Heart right ventricle (tissue), 16 donors: ENCODE measurements around the gene NEIL3. TPM values are rescaled to one million over a fixed set of nuclear protein-coding genes. Genes with fewer than 3 reads are reported as not detected.

Experiments used
- ATAC-seq, 8 donors: fragments of 200-7000 bp; cut with Tn5 transposase; one replicate each; pipeline ENCODE4 v1.9.1; 2020; ENCODE audit warnings: mild to moderate bottlenecking in 8 of 8, moderate library complexity in 8 of 8, moderate number of reproducible peaks in 1 of 8
- DNase-seq, 2 donors: peaks; one replicate each; pipeline ENCODE4 v3.0.0-alpha.2; 2020
- H3K27ac ChIP-seq, 10 donors: fragments of 200-600 bp; sonication (generic) in 2 of 10; one replicate each; pipeline versions ENCODE4 v1.5.0 to v1.8.0; 2020 to 2022; ENCODE audit warnings: mild to moderate bottlenecking in 3 of 10
- H3K27me3 ChIP-seq, 7 donors: fragments of 200-600 bp; one replicate each; pipeline ENCODE4 v1.8.0; 2021 to 2022; ENCODE audit warnings: mild to moderate bottlenecking in 2 of 7
- H3K36me3 ChIP-seq, 9 donors: fragments of 200-600 bp; sonication (generic) in 1 of 9; one replicate each; pipeline versions ENCODE4 v1.5.0 to v1.8.0; 2020 to 2022; ENCODE audit warnings: mild to moderate bottlenecking in 2 of 9
- H3K4me1 ChIP-seq, 9 donors: fragments of 200-600 bp; sonication (generic) in 1 of 9; one replicate each; pipeline versions ENCODE4 v1.5.0 to v1.8.0; 2020 to 2022; ENCODE audit warnings: mild to moderate bottlenecking in 4 of 9
- H3K4me3 ChIP-seq, 10 donors: fragments of 200-600 bp; sonication (generic) in 2 of 10; one replicate each; pipeline versions ENCODE4 v1.5.0 to v1.8.0; 2020 to 2022; ENCODE audit warnings: mild to moderate bottlenecking in 7 of 10, moderate library complexity in 2 of 10
- H3K9me3 ChIP-seq, 11 donors: fragments of 200-600 bp in 10 of 11; sonication (generic) in 2 of 11; one replicate each; pipeline versions ENCODE4 v1.5.0 to v1.8.0; 2013 to 2022; ENCODE audit warnings: mild to moderate bottlenecking in 2 of 11, control low read depth in 1 of 11, moderate library complexity in 1 of 11
- CTCF ChIP-seq, 9 donors: fragments of 200-600 bp; sonication (generic) in 2 of 9; IDR thresholded peaks; one replicate each; pipeline versions ENCODE4 v1.5.0 to v1.8.0; 2021 to 2022; ENCODE audit warnings: antibody characterized with exemption in 9 of 9, mild to moderate bottlenecking in 5 of 9, moderate library complexity in 1 of 9
- WGBS, 2 donors: extraction: QIAGEN DNeasy Blood & Tissue Kit; methylation state at CpG; one replicate each; pipeline ENCODE4 v1.1.7; 2013; ENCODE audit warnings: inconsistent platforms in 1 of 2; 5-methylcytosine and 5-hydroxymethylcytosine counted together
- intact Hi-C, 10 donors: fragments of 100-400 bp; cut with DNase I; formaldehyde crosslinking; loops; one replicate each; pipeline versions ENCODE4 v1.11.1 to v1.14.2; 2022
- polyA plus RNA-seq, 2 donors: library from polyadenylated mRNA; stranded (reverse); fragments of 200-250 nt; gene quantifications; one replicate each; pipeline ENCODE4 v1.2.3, GENCODE V29; 2013
- total RNA-seq, 10 donors: library from RNA; stranded (reverse); fragmentation: NEBNext Ultra II Directional in 3 of 10; extraction: Animal tissue kit (Norgen Biotek cat#: 25700) in 3 of 10; gene quantifications; one replicate each; pipeline versions ENCODE4 v1.2.1 to v1.2.4, GENCODE V29; 2021 to 2023
- donor health status: Arrhythmogenic right ventricular cardiomyopathy.
- donor health status: ischemic (EF 13 %, LVEDD 7.1; RV severe dilation, severe dysfunction).
- donor health status: healthy with polysubstance abuse.
- donor health status: DM: no; HTN: yes; CAD: no.
- donor health status: DM: no; HTN: no; CAD: no.
- donor health status: ischemic (EF 25% LVEDD 6.9; RV normal size, moderate dysfunction).
- donor health status: ischemic (EF 25% LVEDD 5.7; RV mildly dilated, moderate dysfunction).
- donor health status: healthy.
- donor health status: DM: yes; HTN: yes; CAD: no.
- donor health status: Ischemic cardiomyopathy.
- donor health status: ischemic (EF 35%, LVEDD 5.7; RV mildly dilated, moderate dysfunction).
- donor health status: nonischemic (EF 11% LVEDD 7.7; RV severe dilation, severe dysfunction).
- donor health status: DM: yes; HTN: yes; CAD: no.
- donor health status: PGD.
- donor health status: ischemic (EF 29% LVEDD 5.4; RV normal size, mild dysfunction).
- donor health status: nonischemic (EF 23%, LVEDD 6.1; RV moderate dilation, normal function).

The NEIL3 gene
- total and polyA plus RNA-seq, 12 donors: 0.03 to 0.88 (median 0.36) TPM; not detected in 5

- TF ChIP-seq CTCF (IDR thresholded peaks at IDR 0.05): no peak
- whole genome bisulfite sequencing, 2 donors: 91 to 92% methylated on average over 6 of the region's 6 CpGs
- DNase-seq (no peak), ATAC-seq (no peak)
- H3K27me3 ChIP-seq: no peaks in the 10 kb centered on the region
- H3K4me3 ChIP-seq: no peak overlapping the region
- intact Hi-C loops: no loop called here
- no peaks in the 10 kb centered on the region for H3K36me3 ChIP-seq
- H3K4me1 ChIP-seq: peaks cover 0 to 9% (median 0%) of the 10 kb centered on the region in 9 donors
- no peak overlapping the region for H3K27ac ChIP-seq
- no peaks in the 10 kb centered on the region for H3K9me3 ChIP-seq
Measured at GRCh38 chr4:177285953-177286352, 23.7 kb upstream of the NEIL3 start.

- peaks cover 0 to 2% (median 0%) of the 10 kb centered on the region in 9 donors for H3K4me1 ChIP-seq
- H3K27me3 ChIP-seq: peaks cover 0 to 2% (median 0%) of the 10 kb centered on the region in 7 donors
- DNase-seq (no peak), ATAC-seq (no peak)
- WGBS, 2 donors: 9 to 13% methylated on average over 1 of the region's 1 CpG
- no peak overlapping the region for H3K27ac ChIP-seq
- intact Hi-C loops: no loop called here
- H3K4me3 ChIP-seq: no peak overlapping the region
- no peak for TF ChIP-seq CTCF (IDR thresholded peaks at IDR 0.05)
- H3K9me3 ChIP-seq: no peaks in the 10 kb centered on the region
- H3K36me3 ChIP-seq: no peaks in the 10 kb centered on the region
Measured at GRCh38 chr4:177287255-177287654, 22.4 kb upstream of the NEIL3 start.

- Histone ChIP-seq H3K36me3 (no peaks in the 10 kb centered on the region), H3K27me3 (peaks cover 0 to 2% (median 0%) of the 10 kb centered on the region in 7 donors), H3K27ac (no peak overlapping the region), H3K4me1 (no peaks in the 10 kb centered on the region), H3K4me3 (no peak overlapping the region), H3K9me3 (no peaks in the 10 kb centered on the region)
- DNase-seq (no peak), ATAC-seq (no peak)
- no peak for TF ChIP-seq CTCF (IDR thresholded peaks at IDR 0.05)
- 99 to 100% methylated on average over 1 of the region's 1 CpG for WGBS, 2 donors
- intact Hi-C loops: no loop called here
Measured at GRCh38 chr4:177288335-177288734, 21.3 kb upstream of the NEIL3 start.

- no peak overlapping the region for H3K27ac ChIP-seq
- no peaks in the 10 kb centered on the region for H3K9me3 ChIP-seq
- 63 to 67% methylated on average over 6 of the region's 6 CpGs for WGBS, 2 donors
- intact Hi-C loops: no loop called here
- DNase-seq (no peak), ATAC-seq (no peak)
- no peak overlapping the region for H3K4me3 ChIP-seq
- H3K4me1 ChIP-seq: peaks cover 0 to 6% (median 0%) of the 10 kb centered on the region in 9 donors
- TF ChIP-seq CTCF (IDR thresholded peaks at IDR 0.05): no peak
- peaks cover 0 to 2% (median 0%) of the 10 kb centered on the region in 7 donors for H3K27me3 ChIP-seq
- H3K36me3 ChIP-seq: no peaks in the 10 kb centered on the region
Measured at GRCh38 chr4:177290780-177291179, 18.9 kb upstream of the NEIL3 start.
